ENCODE results near the gene GPR32.

- no peak for TF ChIP-seq CTCF (IDR thresholded peaks at IDR 0.05; ENCODE audit: low read depth, low read length)
- no peak for TF ChIP-seq MYC (IDR thresholded peaks at IDR 0.05; ENCODE audit: low read depth, low read length)
- no peak for TF ChIP-seq POLR2A (IDR thresholded peaks at IDR 0.05; ENCODE audit: extremely low read depth, insufficient read length)
- TF ChIP-seq MAX (IDR thresholded peaks at IDR 0.05; ENCODE audit: low read depth, low read length), result no peak
These were observed 38.6 kb downstream of the GPR32 start for GRCh38 chr19:50808856-50809255.

Measured in NB4 (cell line).